HuH-7.5 (cell line): ENCODE data around the gene TAS2R31.
"Not testable (repeated sequence)": the region's sequence is repeated elsewhere in the genome, so short reads cannot be mapped to it uniquely, and the experiment has no call there.

Experiments used
- DNase-seq: peaks from one replicate; pipeline ENCODE4 v3.0.0; 2011; ENCODE audit warnings: low spot score

Gene TAS2R31, protein sequence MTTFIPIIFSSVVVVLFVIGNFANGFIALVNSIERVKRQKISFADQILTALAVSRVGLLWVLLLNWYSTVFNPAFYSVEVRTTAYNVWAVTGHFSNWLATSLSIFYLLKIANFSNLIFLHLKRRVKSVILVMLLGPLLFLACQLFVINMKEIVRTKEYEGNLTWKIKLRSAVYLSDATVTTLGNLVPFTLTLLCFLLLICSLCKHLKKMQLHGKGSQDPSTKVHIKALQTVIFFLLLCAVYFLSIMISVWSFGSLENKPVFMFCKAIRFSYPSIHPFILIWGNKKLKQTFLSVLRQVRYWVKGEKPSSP

DNA sequence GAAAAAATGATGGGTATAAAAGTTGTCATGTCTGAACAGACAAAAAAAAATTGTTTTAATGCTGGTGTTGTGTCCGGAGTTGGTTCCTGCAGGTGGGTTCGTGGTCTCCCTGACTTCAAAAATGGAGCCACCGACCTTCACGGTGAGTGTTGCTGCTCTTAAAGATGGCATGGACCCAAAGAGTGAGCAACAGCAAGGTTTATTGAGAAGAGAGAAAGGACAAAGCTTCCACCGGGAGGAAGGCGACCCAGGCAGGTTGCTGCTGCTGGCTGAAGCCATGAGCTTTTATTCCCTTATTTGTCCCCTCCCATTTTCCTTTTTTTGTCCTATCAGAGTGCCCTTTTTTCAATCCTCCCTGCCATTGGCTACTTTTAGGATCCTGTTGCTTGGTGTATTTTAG, at the start of gene TAS2R31:
Gene TAS2R31 (minus strand): TSS at position 101 of the 400 bp plus-strand sequence. CDS start 72 bp downstream, at position 29.
- DNase-seq, result no peak

DNA sequence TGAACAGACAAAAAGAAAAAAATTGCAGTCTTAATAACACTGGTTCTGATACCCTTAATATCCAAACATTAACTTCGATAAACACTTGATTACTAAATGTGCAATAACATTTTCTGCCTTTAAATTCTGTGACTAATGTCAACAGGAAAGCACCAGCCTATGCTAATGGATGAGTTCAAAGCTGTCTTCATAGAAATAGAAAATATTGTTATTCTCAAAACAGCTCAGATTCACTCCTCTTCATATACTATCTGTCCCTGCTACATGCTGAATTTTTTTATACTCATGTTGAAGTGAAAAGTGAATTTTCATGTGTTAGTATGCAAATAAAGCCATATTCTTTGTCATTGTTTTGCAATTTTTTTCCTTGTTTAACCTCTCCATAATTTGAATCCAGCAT, 47.0 kb upstream of the TAS2R31 start:
- DNase-seq, result no peak

DNA sequence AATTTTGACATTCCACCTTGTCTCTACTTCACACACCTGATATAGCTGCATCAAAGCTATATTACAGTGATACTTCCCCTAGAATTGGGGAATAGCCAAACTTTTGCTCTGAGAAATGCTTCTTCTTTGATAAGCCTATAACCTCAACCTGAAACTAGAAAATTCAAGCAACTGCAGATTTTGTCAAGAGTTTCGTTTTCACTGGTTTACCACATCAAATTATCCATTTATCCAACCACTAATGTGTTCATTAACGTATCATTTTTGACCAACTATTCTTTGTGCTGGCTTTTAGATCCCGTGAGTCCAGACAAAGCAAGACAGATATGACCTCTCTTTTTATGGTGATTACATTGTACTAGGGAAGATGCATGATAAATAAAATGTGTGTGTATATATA, 44.4 kb upstream of the TAS2R31 start:
- no peak for DNase-seq

DNA sequence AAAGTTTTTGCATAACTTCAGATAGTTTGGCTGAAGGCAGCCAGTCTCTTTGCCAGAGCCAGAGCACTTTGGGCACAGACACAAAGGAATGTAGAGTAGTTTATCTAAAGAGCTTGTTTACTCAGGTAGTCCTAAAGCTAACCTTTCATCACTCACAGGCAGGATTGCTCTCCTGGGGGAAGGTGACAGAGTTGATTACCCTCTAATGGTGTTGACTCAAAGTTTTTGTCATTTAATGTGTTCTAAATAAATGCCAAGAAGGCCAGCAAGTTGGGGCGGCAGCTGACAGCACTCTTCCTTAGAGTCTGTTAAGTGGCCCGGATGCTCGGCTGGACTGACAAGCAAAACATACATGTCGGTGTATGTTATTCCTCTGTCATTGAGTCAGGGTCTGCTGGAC, 40.2 kb upstream of the TAS2R31 start:
- DNase-seq, result no peak

DNA sequence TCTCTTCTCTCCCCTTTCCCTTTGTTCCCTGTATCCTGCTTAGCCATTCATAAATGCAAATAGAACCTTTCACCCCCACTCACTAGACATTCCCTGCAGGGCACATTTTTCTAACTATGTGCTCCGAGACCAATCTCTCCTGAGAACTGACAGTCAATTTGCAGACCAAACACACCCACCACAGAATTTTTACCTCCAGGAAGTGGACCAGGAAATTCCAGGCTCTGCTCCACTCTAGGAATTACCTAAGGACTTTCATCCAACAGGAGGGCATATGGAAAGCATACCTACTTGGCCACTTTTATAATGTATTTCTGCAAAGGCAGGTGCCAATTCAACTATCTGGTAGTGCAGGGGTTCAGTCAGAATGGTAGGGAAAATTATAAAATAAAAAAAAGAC, 39.8 kb upstream of the TAS2R31 start:
- no peak for DNase-seq

DNA sequence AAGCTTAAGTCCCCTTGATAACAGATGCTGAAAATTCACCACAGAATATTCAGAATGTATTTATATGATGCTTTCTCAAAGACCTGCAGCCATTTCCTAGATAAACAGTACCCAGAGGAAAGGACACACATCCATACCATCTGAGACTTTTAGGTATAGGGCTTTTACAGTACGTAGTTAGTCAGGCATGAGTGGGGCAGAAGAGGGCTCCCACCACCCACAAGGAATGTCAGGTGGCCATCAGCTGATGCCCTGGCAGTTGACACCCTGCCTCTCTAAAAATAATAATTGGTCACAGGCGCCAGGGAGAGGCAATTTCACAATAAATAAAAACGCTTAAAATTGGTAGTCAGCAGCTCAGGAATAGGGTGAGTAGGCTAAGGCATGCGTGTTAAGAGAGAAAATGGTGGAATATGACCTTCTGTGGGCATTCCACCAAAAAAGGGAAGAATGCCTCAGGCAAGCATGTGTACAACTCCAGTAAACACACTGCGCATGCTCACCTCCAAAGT, 38.7 kb upstream of the TAS2R31 start:
- no peak for DNase-seq

DNA sequence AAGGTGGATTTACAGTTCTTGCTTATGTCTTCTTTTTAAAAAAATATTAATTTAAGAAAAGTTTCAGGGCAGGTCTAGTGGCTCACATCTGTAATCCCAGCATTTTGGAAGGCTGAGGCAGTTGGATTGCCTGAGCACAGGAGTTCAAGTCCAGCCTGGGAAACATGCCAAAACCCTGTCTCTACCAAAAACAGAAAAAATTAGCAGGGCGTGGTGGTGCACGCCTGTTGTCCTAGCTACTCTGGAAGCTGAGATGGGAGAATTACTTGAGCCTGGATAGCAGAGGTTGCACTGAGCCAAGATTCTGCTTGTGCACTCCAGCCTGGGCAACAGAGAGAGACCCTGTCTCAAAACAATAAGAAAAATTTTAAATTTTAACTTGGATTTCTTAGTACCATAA, 36.3 kb upstream of the TAS2R31 start:
- DNase-seq, result no peak

DNA sequence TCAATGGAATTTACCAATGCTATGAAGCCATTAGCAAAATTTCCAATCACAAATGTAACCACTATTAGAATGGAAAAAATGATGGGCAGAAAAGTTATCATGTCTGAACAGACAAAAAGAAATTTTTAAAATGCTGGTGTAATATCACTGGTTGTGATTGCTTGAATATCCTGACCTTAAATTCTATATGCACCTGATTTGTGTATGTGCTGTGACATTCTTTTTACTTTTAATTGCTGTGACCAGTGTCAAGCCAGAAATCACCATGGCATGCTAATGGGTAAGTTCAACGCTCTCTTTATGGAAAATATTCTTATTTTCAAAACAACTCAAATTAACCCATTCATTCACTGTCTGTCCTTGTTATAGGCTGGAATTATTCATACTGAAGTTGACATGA, 31.0 kb upstream of the TAS2R31 start, which contains the start of gene TAS2R46:
Gene TAS2R46 (minus strand): TSS at position 101 of the 400 bp plus-strand sequence. CDS start 0 bp downstream, at position 101.
- not testable (repeated sequence) for DNase-seq

DNA sequence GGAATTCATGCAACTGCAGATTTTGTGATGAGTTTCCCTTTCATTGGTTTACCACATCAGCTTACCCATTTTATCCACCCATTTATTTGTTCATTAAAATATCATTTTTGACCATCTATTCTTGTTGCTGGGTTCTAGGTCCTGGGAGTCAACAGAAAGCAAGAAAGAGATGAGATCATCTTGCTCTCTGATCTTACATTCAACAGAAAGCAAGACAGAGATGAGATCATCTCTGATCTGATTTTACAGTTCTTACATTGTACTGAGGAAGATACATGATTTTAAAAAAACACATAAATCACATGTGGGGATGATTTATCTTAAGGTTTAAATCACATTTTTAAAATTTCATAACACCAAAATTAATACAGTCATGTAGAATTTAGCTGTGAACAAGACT, 28.6 kb upstream of the TAS2R31 start:
- DNase-seq, result no peak

DNA sequence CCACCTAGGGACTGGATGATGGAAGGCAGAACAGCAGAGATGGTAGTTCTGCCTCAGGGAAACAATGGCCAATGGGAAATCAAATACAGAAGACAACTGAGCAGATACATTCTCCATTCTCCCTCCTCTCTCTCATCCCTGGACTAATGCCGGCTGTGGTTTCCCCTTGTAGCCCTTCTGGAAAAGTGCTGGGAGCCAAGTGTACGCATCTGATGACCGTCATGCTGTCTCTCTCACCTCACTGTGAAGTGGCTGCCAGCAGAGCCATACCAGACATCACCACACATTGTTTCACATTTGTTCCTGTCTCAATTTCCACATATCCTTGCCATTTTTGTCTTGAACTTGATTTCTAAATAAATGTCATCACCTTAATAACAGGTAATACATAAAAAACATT, 27.8 kb upstream of the TAS2R31 start:
- no peak for DNase-seq

DNA sequence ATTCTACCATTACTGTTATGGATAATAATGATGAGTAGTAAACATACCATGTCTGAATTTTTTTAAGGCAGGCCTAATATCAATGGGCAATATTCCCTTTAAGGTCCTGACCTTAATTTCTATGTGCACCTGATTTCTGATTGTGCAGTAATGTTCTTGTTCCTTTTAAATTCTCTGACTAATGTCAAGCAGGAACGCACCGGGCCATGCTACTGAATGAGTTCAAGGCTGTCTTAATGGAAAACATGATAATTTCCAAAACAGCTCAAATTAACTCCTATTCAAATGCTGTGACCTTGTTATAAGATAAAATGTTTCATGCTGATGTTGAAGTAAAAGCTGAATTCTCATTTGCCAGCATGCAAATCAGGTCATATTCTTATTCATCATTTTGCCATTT, 24.1 kb upstream of the TAS2R31 start:
- no peak for DNase-seq

DNA sequence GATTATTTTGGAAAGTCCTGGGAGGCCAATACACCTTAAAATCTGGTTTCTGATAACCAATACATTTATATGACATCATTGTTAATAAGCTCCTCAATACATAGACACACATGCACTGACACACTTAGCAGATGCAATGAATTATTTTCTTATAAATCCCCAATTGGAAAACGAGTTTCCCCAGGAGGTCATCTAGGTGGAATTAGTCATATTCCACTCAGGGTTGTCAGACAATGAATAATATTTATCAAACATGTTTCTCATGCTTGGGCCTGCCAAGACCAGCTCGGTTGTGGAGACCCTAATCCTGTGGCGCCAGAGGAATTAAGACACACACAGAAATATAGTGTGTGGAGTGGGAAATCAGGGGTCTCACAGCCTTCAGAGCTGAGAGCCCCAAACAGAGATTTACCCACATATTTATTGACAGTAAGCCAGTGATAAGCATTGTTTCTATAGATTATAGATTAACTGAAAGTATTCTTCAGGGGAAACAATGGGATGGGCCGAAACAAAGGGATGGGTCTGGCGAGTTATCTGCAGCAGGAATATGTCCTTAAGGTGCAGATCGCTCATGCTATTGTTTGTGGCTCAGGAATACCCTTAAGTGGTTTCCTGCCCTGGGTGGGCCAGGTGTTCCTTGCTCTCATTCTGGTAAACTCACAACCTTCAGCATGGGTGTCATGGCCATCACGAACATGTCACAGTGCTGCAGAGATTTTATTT, 18.8 kb upstream of the TAS2R31 start:
- DNase-seq, result not testable (repeated sequence)

DNA sequence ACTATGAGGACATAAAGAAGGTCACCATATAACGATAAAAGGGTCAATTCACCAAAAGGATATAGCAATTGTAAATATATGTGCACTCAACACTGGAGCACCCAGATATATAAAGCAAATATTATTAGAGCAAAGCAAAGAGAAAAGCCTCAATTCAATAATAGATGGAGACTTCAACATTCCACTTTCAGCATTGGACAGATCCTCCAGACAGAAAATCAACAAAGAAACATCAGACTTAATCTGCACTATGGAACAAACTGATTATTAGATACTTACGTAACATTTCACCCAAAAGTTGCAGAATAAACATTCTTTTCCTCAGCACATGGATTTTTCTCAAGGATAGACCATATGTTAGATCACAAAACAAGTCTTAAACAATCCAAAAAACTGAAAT, 10.2 kb upstream of the TAS2R31 start:
- not testable (repeated sequence) for DNase-seq

DNA sequence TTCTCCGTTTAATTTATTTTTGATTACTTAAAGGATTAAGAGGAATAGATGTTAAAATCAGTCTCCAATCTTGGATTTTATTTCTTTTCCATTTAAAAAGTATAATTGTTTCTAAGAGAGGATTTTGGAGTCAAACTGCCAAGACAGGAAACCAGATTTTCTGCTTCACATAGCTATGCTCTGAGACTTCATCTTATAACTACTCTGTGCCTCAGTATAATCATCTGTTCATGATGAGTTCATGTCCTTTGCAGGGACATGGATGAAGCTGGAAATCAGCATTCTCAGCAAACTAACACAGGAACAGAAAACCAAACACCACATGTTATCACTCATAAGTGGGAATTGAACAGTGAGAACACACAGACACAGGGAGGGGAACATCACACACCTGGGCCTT, 9.0 kb upstream of the TAS2R31 start:
- no peak for DNase-seq

DNA sequence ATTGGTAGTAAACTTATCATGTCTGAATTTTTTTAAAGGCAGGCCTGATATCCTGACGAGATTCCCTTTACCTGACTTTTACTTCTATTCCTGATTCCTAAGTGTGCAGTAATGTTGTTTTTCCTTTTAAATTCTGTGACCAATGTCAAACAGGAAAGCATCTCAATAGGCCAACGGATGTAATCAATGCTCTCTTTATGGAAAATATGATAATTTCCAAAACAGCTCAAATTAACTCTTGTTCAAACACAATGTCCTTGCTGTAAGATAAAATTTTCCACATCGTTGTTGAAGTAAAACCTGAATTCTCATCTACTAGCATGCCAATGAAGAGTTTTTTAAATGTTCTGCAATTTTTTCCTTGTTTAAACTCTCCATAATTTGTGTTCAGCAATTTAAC, 8.0 kb upstream of the TAS2R31 start:
- DNase-seq, result no peak

DNA sequence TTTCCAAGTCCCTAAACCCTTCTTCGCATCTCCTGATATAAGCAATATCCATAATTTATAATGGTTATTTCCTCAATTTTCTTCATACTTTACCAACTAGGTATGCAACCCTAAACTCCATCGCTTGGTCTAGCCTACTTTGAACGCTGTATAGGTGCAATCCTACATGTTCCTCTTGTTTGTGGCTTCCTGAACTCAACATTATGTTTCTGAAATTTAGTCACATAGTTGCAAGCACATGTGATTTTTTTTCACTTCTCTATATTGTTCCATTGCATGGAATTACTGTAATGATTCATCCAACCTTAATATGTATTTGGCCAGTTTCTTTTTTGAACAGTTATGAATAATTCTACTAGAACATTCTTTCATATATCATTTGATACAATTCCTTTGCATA, 2.8 kb upstream of the TAS2R31 start:
- not testable (repeated sequence) for DNase-seq

DNA sequence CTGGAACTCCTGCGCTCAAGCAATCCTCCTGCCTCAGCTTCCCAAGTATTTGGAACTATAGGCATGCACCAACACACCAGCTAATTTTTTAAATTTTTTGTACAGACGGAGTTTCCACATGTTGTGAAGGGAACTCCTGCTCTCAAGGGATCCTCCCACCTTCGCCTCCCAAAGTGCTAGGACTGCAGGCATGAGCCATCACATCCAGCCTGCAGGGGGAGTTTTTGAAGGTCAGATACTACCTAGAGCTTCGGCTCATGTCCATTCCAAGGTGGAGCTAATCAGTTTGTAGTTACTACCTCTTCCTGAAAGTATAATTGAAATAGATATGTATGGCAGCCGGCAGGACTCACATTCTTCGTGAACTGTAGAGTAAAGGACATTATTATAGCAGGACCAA, 5.1 kb downstream of the TAS2R31 start:
- no peak for DNase-seq

DNA sequence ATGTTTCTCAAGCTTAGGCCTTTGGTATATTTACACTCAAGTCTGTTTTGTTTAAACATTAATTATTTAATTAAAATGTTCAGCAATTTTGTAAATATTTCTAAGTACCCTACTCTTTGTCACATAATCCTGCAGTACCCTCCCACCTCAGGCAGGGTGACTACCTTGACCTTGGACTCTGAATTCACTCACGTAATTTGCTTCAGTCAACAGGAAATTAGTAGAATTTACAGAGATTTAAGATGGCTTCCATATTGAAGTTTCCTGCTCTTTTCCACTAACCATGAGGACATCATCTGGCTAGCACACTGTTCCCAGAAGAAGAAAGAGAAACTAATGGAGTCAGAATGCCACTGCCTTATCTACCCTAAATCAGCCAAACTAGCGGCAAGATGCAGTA, 7.8 kb downstream of the TAS2R31 start:
- DNase-seq, result no peak

DNA sequence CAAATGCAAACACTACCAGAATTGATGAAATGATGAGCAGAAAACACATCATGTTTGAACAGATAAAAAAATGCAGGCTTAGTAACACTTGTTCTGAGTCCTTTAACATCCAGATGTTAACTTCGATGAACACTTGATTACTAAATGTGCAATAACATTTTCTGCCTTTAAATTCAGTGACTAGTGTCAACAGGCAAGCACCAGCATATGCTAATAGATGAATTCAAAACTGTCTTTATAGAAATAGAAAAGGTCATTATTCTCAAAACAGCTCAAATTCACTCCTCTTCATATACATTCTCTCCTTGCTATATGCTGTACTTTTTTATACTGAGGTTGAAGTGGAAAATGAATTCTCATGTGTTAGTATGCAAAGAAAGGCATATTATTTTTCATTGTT, 8.7 kb downstream of the TAS2R31 start, which contains the start of gene TAS2R19:
Gene TAS2R19 (minus strand): TSS at position 101 of the 400 bp plus-strand sequence. CDS start 49 bp downstream, at position 52.
- no peak for DNase-seq

DNA sequence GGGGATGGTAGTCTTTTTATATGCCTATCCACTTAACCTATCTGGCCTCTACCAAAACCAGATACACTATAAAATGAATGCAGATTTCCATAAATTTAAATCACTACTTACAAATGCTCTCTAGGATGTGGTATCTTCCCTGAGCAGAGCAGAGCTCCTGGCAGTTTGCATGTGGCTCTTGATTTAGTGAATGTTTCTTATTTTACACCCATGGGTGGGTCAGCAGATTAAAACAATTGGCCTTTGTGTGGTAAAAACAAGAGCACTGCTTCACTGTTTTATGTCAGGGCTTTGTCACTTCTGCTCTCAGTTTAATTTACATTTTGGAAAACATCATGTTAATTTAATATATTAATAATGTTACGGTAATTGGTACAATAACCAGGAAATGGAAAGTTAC, 14.3 kb downstream of the TAS2R31 start:
- no peak for DNase-seq

DNA sequence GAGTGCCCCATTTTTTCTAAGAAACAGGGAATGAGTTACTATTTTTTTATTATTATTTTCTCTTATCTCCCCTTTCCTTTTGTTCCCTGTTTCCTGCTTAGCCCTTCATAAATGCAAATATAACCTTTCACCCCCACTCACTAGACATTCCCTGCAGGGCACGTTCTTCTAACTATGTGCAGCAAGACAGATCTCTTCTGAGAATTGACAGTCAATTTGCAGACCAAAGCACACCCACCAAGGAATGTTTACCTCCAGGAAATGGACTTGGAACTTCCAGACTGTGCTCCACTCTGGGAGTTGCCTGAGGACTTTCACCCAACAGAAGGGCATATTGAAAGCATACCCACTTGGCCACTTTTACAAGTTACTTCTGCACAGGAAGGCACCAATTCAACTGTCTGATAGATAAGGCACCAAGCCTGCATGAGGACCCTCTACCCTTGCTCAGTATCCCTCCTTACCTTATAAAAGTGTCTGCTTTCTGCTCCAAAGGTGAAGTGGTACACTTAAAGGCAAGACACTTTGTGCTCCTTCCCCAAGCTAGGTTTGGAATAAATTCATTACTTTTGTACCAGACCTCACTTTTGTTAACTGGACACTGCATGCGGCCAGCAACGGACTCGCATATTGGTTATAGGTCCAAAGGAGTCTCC, 15.3 kb downstream of the TAS2R31 start:
- peak; percentile 7 for DNase-seq

DNA sequence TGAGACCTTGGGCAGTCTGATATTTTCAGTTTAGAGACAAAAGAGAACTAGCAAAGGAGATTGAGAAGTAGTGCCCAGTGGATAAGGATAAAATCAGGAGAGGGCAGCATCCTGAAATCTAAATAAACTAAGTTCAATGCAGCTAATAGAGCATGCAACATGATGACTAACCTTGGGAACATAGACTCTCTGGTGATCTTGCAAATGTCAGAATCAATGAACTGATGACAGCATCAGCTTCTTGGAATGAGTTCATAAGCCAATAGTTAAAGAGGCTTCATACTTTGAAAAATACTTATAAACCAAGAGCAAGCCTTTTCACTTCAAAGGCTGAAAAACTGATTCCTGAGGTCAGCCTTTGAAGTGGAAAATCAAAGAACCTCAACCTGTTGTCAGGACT, 17.0 kb downstream of the TAS2R31 start:
- DNase-seq, result no peak

DNA sequence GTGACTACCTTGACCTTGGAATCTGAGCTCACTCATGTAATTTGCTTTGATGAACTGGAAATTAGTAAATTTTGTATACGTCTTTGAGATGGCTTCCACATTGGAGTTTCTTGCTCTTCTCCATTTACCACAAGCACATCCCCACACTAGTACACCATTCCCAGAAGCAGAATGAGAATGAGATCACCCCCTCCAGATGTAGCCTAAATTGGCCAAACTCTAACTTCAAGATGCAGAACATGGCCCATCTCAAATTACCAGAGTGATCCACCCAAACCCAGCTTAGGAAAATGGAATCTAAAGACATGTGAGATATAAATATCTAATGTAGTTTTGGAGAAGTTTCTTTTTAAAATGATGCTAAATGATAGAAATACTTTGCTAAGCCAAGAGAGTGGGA, 23.6 kb downstream of the TAS2R31 start:
- no peak for DNase-seq
